ENCODE results near the gene AQP3.

- no peak for TF ChIP-seq CTCF (IDR thresholded peaks at IDR 0.05)
- no peak for TF ChIP-seq POLR2A (IDR thresholded peaks at IDR 0.05)
- no peak for TF ChIP-seq POLR2AphosphoS5 (IDR thresholded peaks at IDR 0.05)
These were observed 33.1 kb downstream of the AQP3 start for GRCh38 chr9:33414268-33414667.
